Fibroblast of pulmonary artery (primary cell): ENCODE data around the gene PTPRG.

Source experiments
- DNase-seq: peaks from one replicate; pipeline ENCODE4 v3.0.0-alpha.2; 2010; ENCODE audit warnings: low read depth
- H3K4me3 ChIP-seq: replicated peaks from 2 replicates; pipeline ENCODE4 v1.5.1; 2011; ENCODE audit warnings: low read depth, mild to moderate bottlenecking, control low read depth, low read length, moderate library complexity
- TF ChIP-seq, protein P1 (sequence below): IDR thresholded peaks from 2 replicates; pipeline ENCODE4 v1.5.1; 2011; ENCODE audit warnings: mild to moderate bottlenecking, control low read depth, low read length, inconsistent platforms; ENCODE audit errors: missing control alignments

The PTPRG gene

DNA sequence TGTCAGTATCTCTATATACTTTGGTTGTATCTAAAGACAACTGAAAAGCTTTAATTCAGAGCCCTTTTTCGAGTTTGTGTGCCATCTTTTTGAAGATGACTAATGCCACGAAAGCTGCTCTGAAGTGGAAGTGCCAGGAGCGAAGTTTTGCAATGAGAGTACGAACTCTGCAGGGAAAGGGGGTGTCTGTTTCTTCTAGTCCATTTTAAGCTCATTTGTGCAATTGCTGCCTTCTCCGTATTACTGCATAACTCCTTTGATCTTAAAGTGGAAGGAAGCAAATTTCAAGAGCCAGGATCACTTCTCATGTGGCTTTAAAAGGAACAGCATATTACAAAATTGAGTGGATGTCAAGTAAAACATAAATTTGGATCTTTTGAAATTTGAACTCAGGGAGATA is 566.7 kb downstream of the PTPRG start:
- no peak overlapping the region for H3K4me3 ChIP-seq
- TF ChIP-seq, protein P1, sequence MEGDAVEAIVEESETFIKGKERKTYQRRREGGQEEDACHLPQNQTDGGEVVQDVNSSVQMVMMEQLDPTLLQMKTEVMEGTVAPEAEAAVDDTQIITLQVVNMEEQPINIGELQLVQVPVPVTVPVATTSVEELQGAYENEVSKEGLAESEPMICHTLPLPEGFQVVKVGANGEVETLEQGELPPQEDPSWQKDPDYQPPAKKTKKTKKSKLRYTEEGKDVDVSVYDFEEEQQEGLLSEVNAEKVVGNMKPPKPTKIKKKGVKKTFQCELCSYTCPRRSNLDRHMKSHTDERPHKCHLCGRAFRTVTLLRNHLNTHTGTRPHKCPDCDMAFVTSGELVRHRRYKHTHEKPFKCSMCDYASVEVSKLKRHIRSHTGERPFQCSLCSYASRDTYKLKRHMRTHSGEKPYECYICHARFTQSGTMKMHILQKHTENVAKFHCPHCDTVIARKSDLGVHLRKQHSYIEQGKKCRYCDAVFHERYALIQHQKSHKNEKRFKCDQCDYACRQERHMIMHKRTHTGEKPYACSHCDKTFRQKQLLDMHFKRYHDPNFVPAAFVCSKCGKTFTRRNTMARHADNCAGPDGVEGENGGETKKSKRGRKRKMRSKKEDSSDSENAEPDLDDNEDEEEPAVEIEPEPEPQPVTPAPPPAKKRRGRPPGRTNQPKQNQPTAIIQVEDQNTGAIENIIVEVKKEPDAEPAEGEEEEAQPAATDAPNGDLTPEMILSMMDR: no peak
- no peak for DNase-seq

DNA sequence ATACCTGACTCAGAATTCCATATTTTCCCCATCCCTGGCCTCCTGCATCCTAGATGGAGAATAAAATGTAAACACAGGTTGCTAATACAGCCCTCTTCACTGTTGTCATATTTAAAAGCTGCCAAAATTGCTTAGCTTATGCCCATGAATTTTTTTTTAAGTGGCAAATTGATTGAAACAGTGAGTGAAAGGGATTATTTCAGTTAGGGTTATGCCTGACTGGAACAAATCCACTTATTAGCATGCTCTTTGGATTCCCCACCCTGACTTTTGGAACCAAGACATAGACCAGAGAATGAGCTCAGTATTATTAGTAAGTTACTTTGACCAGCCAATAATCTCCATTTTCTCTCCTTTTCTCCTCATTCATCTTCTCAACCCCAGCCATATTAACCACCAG is 567.3 kb downstream of the PTPRG start:
- no peak for DNase-seq
- TF ChIP-seq, protein P1: no peak
- no peak overlapping the region for H3K4me3 ChIP-seq

DNA sequence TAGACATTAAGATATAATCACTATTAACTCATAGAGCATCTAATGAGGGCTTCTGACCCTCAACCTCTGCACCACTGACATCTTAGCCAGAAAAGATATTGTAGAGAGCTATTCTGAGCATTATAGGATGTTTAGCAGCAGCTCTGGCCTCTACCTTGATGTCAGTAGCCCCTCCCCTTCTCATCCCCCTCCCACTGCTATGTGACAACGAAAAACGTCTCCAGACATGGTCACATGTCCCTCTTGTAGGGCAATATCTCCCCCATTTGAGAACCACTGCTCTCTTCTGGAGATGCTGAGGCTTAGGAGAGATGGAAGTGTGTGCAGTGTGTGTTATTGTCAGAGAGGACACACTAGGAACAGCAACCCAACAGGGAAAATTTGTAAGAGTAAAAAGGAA is 569.7 kb downstream of the PTPRG start:
- no peak overlapping the region for H3K4me3 ChIP-seq
- DNase-seq: no peak
- TF ChIP-seq, protein P1: no peak

DNA sequence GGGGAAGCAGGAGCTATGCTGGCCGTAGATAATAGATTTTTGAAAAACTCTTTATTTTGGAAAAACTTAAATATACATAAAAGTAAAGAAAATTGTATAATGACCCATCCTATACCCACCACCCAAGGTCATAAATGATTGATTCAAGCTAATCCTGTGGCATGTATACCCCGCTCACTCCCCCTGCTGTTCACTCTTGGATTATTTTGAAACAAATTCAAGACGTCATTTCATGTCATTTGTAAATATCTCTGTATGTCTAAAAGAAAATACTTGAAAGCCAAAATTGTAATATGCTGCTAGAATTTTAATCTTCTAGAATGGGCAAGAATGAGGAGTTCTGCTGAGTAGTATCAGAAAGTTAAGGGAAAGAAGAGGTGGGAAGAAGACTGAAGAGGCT is 570.2 kb downstream of the PTPRG start:
- DNase-seq: peak; percentile 50
- TF ChIP-seq, protein P1: peak; percentile 53
- H3K4me3 ChIP-seq: no peak overlapping the region

DNA sequence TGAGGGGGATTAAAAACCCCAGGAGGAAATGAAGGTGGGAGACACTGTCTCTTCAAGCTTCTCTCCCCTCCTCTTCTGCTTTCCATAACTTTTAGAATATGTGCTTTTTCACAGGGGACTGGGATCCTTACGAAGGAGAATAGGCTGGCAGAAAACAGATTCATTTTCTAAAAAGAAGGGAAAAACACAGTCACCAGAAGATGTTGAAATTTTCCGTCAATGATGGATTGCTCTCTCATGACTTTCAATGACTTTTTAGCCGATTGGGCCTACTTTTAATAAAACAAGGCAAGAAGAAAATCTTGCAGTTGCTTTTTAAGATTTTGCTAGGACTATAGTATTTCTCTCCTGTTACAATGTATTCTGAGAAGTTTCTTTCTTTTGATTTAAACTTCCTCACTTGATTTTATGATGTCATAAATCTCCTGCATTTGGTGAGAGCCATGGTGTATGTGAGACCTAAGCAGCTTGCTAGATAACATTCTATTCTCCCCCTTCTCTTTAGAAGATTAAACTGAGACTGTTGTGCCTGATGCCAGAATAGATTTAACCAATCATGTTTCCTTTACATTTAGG is 570.7 kb downstream of the PTPRG start:
- TF ChIP-seq, protein P1: no peak
- DNase-seq: no peak
- no peak overlapping the region for H3K4me3 ChIP-seq

DNA sequence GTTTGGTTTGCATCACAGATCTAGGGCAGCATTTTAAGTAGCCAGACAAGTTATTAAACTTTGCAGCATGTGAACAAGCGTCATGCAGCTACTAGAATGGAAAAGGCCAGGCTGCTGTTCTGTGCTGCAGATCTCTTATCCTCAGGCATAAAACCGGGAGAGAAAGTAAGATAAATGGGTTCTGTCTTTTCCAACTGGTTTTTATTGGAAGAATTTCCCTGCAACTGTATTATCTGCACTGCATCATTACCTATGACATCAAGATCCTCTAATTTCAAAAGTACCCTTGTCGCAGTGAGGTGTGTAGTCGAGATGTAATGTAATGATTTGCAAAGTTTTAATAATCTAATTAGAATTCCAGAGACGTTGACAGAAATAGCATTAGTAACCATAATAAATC is 571.6 kb downstream of the PTPRG start:
- TF ChIP-seq, protein P1: no peak
- DNase-seq: no peak
- no peak overlapping the region for H3K4me3 ChIP-seq

DNA sequence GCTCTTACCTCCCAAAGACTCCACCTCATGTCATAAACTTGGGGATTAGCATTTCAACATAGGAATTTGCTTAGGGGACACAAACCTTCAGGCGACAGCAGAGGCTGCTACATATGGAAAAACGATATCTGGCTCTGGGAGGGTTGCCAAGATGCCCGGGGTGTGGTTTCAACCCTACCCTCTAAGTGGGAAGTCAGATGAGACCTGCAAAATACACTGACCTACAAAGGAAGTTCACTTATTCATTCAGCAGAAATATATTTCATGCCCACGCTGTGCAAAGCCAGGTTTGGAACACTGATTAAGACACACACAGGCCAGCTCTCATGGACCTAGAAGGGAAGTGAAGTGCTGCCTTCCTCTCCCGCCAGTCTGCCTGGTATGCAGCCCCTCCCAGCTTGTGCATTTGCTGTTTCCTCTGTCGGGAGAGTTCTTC is 572.7 kb downstream of the PTPRG start:
- DNase-seq: peak; percentile 59
- TF ChIP-seq, protein P1: no peak
- H3K4me3 ChIP-seq: no peak overlapping the region
